Stomach smooth muscle (tissue), 2 donors: ENCODE results near the gene PRSS56.
"Not testable (repeated sequence)": the region's sequence is repeated elsewhere in the genome, so short reads cannot be mapped to it uniquely, and the experiment has no call there.

ENCODE experiments used
- H3K27ac ChIP-seq: one replicate; pipeline ENCODE4 v1.7.0; 2013; ENCODE audit warnings: mild to moderate bottlenecking, low read length, inconsistent platforms
- H3K27me3 ChIP-seq, 2 donors: one replicate each; pipeline ENCODE4 v1.7.0; 2013; ENCODE audit warnings: low read length in 2 of 2; ENCODE audit not compliant: insufficient read depth in 2 of 2, control insufficient read depth in 1 of 2
- H3K36me3 ChIP-seq, 2 donors: one replicate each; pipeline ENCODE4 v1.7.0; 2013; ENCODE audit warnings: low read length in 2 of 2; ENCODE audit not compliant: control insufficient read depth in 2 of 2, insufficient read depth in 2 of 2
- H3K4me1 ChIP-seq: one replicate; pipeline ENCODE4 v1.7.0; 2013; ENCODE audit warnings: low read length; ENCODE audit not compliant: control insufficient read depth, insufficient read depth
- H3K4me3 ChIP-seq, 2 donors: one replicate each; pipeline ENCODE4 v1.7.0; 2013; ENCODE audit warnings: low read length in 2 of 2
- H3K9ac ChIP-seq, 2 donors: one replicate each; pipeline ENCODE4 v1.7.0; 2013; ENCODE audit warnings: low read length in 2 of 2, mild to moderate bottlenecking in 1 of 2
- H3K9me3 ChIP-seq, 2 donors: one replicate each; pipeline ENCODE4 v1.7.0; 2013; ENCODE audit warnings: low read length in 2 of 2; ENCODE audit not compliant: control insufficient read depth in 2 of 2
- donor health status: healthy.
- donor health status: Pancreatic carcinoma.

PRSS56 gene

GRCh38 chr2:232527905-232528470, 7.8 kb downstream of the PRSS56 start:
- Histone ChIP-seq H3K9me3 (no peaks in the 10 kb centered on the region), H3K27me3 (peaks cover 8 to 26% of the 10 kb centered on the region in 2 donors), H3K9ac (no peak overlapping the region), H3K4me1 (peaks cover 17% of the 10 kb centered on the region), H3K27ac (no peak overlapping the region), H3K4me3 (no peak overlapping the region), H3K36me3 (no peaks in the 10 kb centered on the region)

- no peaks in the 10 kb centered on the region for H3K36me3 ChIP-seq
- no peak overlapping the region for H3K9ac ChIP-seq
- H3K27me3 ChIP-seq: peaks cover 3 to 16% of the 10 kb centered on the region in 2 donors
- H3K4me1 ChIP-seq: peaks cover 11% of the 10 kb centered on the region
- H3K27ac ChIP-seq: no peak overlapping the region
- H3K9me3 ChIP-seq: no peaks in the 10 kb centered on the region
- no peak overlapping the region for H3K4me3 ChIP-seq
Measured at GRCh38 chr2:232528746-232529460, 8.7 kb downstream of the PRSS56 start.

GRCh38 chr2:232529806-232530547, 9.8 kb downstream of the PRSS56 start:
- Histone ChIP-seq H3K36me3 (no peaks in the 10 kb centered on the region), H3K9ac (no peak overlapping the region), H3K27me3 (peaks cover 0 to 6% of the 10 kb centered on the region in 2 donors), H3K4me3 (no peak overlapping the region), H3K9me3 (no peaks in the 10 kb centered on the region), H3K4me1 (peaks cover 6% of the 10 kb centered on the region), H3K27ac (no peak overlapping the region)

DNA sequence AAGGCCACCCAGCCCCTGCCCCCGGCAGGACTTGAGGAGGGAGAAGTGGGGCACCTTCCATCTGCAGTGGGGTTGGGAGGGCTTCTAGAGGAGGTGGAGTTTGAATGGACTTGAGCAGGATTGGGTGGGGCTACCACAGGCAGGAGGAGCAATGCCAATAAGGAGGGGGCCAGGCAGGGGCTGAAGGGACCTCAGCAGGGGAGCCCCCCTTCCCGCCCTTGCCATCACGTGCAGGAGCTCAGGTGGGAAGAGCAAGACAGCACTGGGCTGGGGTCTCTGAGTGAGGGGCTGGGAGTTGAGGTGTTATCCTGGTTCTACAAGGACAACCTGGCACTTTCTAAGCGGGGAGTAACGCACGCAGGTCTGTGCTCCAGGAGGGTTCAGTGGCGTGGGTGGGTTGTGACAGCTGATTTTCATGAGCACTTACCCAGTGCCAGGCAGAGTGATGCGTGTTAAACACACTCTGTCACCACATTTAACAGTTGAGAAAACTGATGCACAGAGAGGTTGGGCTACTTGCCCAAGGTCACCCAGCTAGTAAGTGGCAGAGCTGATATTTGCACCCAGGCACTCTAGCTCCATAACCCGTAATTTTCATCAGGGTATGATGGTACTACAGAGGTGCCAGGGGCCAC, 10.6 kb downstream of the PRSS56 start:
- Histone ChIP-seq H3K4me1 (peaks cover 3% of the 10 kb centered on the region), H3K27me3 (no peaks in the 10 kb centered on the region), H3K27ac (no peak overlapping the region), H3K9ac (no peak overlapping the region), H3K4me3 (no peak overlapping the region), H3K9me3 (no peaks in the 10 kb centered on the region), H3K36me3 (no peaks in the 10 kb centered on the region)

GRCh38 chr2:232532419-232532818, 12.2 kb downstream of the PRSS56 start:
- no peak overlapping the region for H3K9ac ChIP-seq

GRCh38 chr2:232532821-232533220, 12.6 kb downstream of the PRSS56 start:
- H3K9ac ChIP-seq, H3K9me3 ChIP-seq, H3K27ac ChIP-seq, H3K4me3 ChIP-seq, H3K36me3 ChIP-seq, H3K4me1 ChIP-seq: not testable (repeated sequence)
- H3K27me3 ChIP-seq: peaks cover 11 to 14% of the 10 kb centered on the region in 2 donors

More at GRCh38 chr2:232532419-232532818, 12.2 kb downstream of the PRSS56 start:
- H3K9me3 ChIP-seq: peaks cover 0 to 7% of the 10 kb centered on the region in 2 donors
- no peaks in the 10 kb centered on the region for H3K36me3 ChIP-seq
- H3K27me3 ChIP-seq: peaks cover 9 to 11% of the 10 kb centered on the region in 2 donors
- no peak overlapping the region for H3K4me3 ChIP-seq
- no peak overlapping the region for H3K27ac ChIP-seq
- H3K4me1 ChIP-seq: peaks cover 3% of the 10 kb centered on the region

GRCh38 chr2:232533944-232534710, 13.9 kb downstream of the PRSS56 start:
- Histone ChIP-seq H3K27ac (no peak overlapping the region), H3K27me3 (peaks cover 14 to 17% of the 10 kb centered on the region in 2 donors), H3K9me3 (peaks cover 0 to 7% of the 10 kb centered on the region in 2 donors), H3K4me1 (peaks cover 3% of the 10 kb centered on the region), H3K9ac (no peak overlapping the region), H3K36me3 (no peaks in the 10 kb centered on the region), H3K4me3 (no peak overlapping the region)

GRCh38 chr2:232534940-232535651, 14.9 kb downstream of the PRSS56 start:
- no peaks in the 10 kb centered on the region for H3K36me3 ChIP-seq
- H3K27ac ChIP-seq: no peak overlapping the region
- H3K4me1 ChIP-seq: peaks cover 3% of the 10 kb centered on the region
- peaks cover 0 to 7% of the 10 kb centered on the region in 2 donors for H3K9me3 ChIP-seq
- no peak overlapping the region for H3K4me3 ChIP-seq
- no peak overlapping the region for H3K9ac ChIP-seq
- H3K27me3 ChIP-seq: peaks cover 14 to 22% of the 10 kb centered on the region in 2 donors

DNA sequence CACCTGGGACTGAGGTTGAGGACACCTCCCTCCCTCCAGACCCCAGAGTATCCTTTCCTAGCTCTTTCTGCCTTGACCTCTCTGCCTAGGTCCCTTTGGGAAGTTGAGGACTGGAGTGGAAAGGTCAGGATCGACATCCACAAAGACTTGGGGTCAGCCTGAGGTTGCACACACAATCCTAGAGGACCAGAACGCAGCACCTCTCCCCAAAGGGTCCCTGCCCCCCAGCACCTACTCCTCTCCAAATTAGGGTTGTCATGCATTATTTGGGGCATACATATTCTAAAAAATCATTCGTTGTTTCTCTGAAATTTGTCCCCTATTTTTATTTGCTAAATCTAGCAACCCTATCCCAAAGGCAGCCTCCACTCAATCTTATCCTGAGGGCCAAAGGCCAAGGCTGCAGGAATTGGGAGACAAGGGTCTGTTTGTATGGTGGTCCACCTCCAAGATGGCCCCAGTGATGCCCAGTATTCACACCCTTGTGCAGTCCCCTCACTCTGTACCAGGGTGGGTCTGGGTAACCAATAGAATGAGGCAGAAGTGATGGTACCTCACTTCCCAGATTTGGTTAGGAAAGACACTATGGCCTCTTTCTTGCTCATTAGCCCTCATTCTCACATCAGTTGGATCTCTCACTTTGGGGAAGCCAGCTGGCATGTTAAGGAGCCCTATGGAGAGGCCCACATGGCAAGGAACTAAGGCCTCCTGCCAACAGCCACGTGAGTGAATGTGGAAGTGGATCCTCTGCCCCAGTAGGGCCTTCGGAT, 15.8 kb downstream of the PRSS56 start:
- no peaks in the 10 kb centered on the region for H3K36me3 ChIP-seq

More for the DNA sequence above, 15.8 kb downstream of the PRSS56 start:
- peaks cover 14 to 28% of the 10 kb centered on the region in 2 donors for H3K27me3 ChIP-seq
- peaks cover 0 to 7% of the 10 kb centered on the region in 2 donors for H3K9me3 ChIP-seq
- H3K4me1 ChIP-seq: peaks cover 3% of the 10 kb centered on the region
- no peak overlapping the region for H3K9ac ChIP-seq
- no peak overlapping the region for H3K27ac ChIP-seq
- H3K4me3 ChIP-seq: no peak overlapping the region
